ENCODE measurements around the gene CNTNAP2.

- TF ChIP-seq CTCF (IDR thresholded peaks at IDR 0.05) = no peak
- TF ChIP-seq POLR2A (IDR thresholded peaks at IDR 0.05) = no peak
- no peak for TF ChIP-seq POLR2AphosphoS5 (IDR thresholded peaks at IDR 0.05)
- no peak for TF ChIP-seq EP300 (IDR thresholded peaks at IDR 0.05)
These were observed 250.3 kb downstream of the CNTNAP2 start for GRCh38 chr7:146366938-146367337.

Data from stomach (tissue), 4 donors.